Bronchial epithelial cell (primary cell): ENCODE data around the gene KIAA0930. TPM values are rescaled to one million over a fixed set of nuclear protein-coding genes. Genes with fewer than 3 reads are reported as not detected.
"Not testable (repeated sequence)": the region's sequence is repeated elsewhere in the genome, so short reads cannot be mapped to it uniquely, and the experiment has no call there.

Experiments
- DNase-seq: peaks from one replicate; pipeline ENCODE4 v3.0.0-alpha.2; 2010; ENCODE audit warnings: low read depth
- FAIRE-seq: peaks from 2 replicates; lab custom pipeline; 2011; peaks lifted over from hg19 to GRCh38; lab: Jason Lieb, UNC
- H3K27me3 ChIP-seq: 2 replicates; pipeline ENCODE4 v1.5.1; 2011; ENCODE audit warnings: low read length; ENCODE audit not compliant: control insufficient read depth, insufficient read depth
- H3K36me3 ChIP-seq: 2 replicates; pipeline ENCODE4 v1.5.1; 2011; ENCODE audit warnings: low read length; ENCODE audit not compliant: control insufficient read depth, insufficient read depth
- H3K4me3 ChIP-seq: 2 replicates; pipeline ENCODE4 v1.5.1; 2011; ENCODE audit warnings: mild to moderate bottlenecking, low read depth, low read length, control low read depth
- CTCF ChIP-seq: IDR thresholded peaks from 2 replicates; pipeline ENCODE4 v1.5.1; 2011; ENCODE audit warnings: mild to moderate bottlenecking, moderate library complexity, low read length, control low read depth, inconsistent platforms; ENCODE audit not compliant: insufficient read depth, severe bottlenecking
- total RNA-seq: library from RNA; depleted of rRNA; stranded (reverse); fragments of >200 nt; gene quantifications from 2 replicates; pipeline ENCODE4 v1.2.1, GENCODE V29; 2014

Gene KIAA0930
- total RNA-seq, 1 donor from 2014 or later: 78.5 TPM

GRCh38 chr22:45259754-45260394 lies 19.2 kb upstream of the KIAA0930 start:
- TF ChIP-seq CTCF: no peak
- no peak for FAIRE-seq
- no peaks in the 10 kb centered on the region for H3K36me3 ChIP-seq
- H3K4me3 ChIP-seq: no peak overlapping the region
- peaks cover 2% of the 10 kb centered on the region for H3K27me3 ChIP-seq
- no peak for DNase-seq

GRCh38 chr22:45257941-45258340 lies 17.2 kb upstream of the KIAA0930 start:
- not testable (repeated sequence) for H3K36me3 ChIP-seq, H3K27me3 ChIP-seq, DNase-seq, FAIRE-seq, H3K4me3 ChIP-seq

- no peaks in the 10 kb centered on the region for H3K36me3 ChIP-seq
- no peaks in the 10 kb centered on the region for H3K27me3 ChIP-seq
- no peak for FAIRE-seq
- no peak overlapping the region for H3K4me3 ChIP-seq
- no peak for DNase-seq
- TF ChIP-seq CTCF: no peak
Measured at GRCh38 chr22:45254789-45255278, 14.1 kb upstream of the KIAA0930 start.

GRCh38 chr22:45254388-45254787 lies 13.7 kb upstream of the KIAA0930 start:
- Histone ChIP-seq H3K27me3 (no peaks in the 10 kb centered on the region), H3K36me3 (no peaks in the 10 kb centered on the region), H3K4me3 (no peak overlapping the region)
- TF ChIP-seq CTCF: no peak
- DNase-seq (no peak), FAIRE-seq (no peak)

- DNase-seq: no peak
- Histone ChIP-seq H3K36me3 (no peaks in the 10 kb centered on the region), H3K4me3 (no peak overlapping the region), H3K27me3 (no peaks in the 10 kb centered on the region)
- no peak for TF ChIP-seq CTCF
- no peak for FAIRE-seq
Measured at GRCh38 chr22:45253039-45253641, 12.4 kb upstream of the KIAA0930 start.

GRCh38 chr22:45251825-45252224 lies 11.1 kb upstream of the KIAA0930 start:
- no peak overlapping the region for H3K4me3 ChIP-seq
- no peaks in the 10 kb centered on the region for H3K36me3 ChIP-seq
- FAIRE-seq (no peak), DNase-seq (no peak)
- H3K27me3 ChIP-seq: no peaks in the 10 kb centered on the region
- TF ChIP-seq CTCF: no peak
